NCI-H524 treated with DMSO at 0.1 percent for 48 hours (cell line): ENCODE results near the gene ZFX.
"Not testable (repeated sequence)": the region's sequence is repeated elsewhere in the genome, so short reads cannot be mapped to it uniquely, and the experiment has no call there.

Experiments
- DNase-seq: peaks from one replicate; lab custom pipeline; 2025; lab: John Stamatoyannopoulos, UW

ZFX gene

GRCh38 chrX:24153178-24153795, 3.8 kb downstream of the ZFX start:
- no peak for DNase-seq

DNA sequence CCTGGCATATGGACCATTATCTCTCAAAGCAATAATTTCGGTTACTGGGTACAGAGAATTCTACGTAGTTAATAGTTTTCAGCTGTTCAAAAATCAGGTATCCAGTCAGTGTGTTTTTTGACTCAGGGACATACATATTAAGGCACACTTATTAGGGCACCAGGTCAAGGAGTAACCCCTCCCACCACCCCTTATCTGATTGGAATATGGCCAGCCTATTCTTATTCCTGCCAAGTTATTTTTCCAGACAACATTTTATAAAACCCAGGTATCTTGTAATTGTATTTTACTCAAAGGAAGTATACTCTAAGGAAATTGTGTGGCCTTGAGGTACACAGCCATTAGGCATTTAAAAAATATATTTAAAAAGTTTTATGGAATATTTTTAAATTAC, 4.3 kb downstream of the ZFX start:
- DNase-seq, result no peak

GRCh38 chrX:24154490-24155034, 5.0 kb downstream of the ZFX start:
- no peak for DNase-seq

DNA sequence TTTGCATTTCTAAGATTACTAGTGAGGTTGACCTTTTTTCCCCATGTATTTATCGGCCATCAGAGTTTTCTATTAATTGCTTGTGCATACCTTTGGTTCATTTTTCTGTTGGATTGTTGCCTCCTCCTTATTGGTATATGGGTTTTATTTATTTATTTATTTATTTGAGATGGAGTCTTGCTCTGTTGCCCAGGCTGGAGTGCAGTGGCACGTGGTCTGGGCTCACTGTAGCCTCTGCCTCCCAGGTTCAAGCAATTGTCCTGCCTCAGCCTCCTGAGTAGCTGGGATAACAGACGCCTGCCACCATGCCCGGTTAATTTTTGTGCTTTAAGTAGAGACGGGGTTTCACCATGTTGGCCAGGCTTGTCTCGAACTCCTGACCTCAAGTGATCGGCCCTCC, 6.2 kb downstream of the ZFX start:
- not testable (repeated sequence) for DNase-seq

- no peak for DNase-seq
Observed at GRCh38 chrX:24156177-24156576, 6.6 kb downstream of the ZFX start.

- no peak for DNase-seq
Observed at GRCh38 chrX:24158881-24159280, 9.4 kb downstream of the ZFX start.

GRCh38 chrX:24166078-24166477, 16.5 kb downstream of the ZFX start:
- no peak for DNase-seq

- no peak for DNase-seq
Observed at GRCh38 chrX:24167719-24168472, 18.4 kb downstream of the ZFX start.

- no peak for DNase-seq
Observed at GRCh38 chrX:24168807-24169206, 19.3 kb downstream of the ZFX start.

GRCh38 chrX:24169211-24169610, 19.7 kb downstream of the ZFX start:
- no peak for DNase-seq

GRCh38 chrX:24173115-24173847, 23.8 kb downstream of the ZFX start:
- no peak for DNase-seq

DNA sequence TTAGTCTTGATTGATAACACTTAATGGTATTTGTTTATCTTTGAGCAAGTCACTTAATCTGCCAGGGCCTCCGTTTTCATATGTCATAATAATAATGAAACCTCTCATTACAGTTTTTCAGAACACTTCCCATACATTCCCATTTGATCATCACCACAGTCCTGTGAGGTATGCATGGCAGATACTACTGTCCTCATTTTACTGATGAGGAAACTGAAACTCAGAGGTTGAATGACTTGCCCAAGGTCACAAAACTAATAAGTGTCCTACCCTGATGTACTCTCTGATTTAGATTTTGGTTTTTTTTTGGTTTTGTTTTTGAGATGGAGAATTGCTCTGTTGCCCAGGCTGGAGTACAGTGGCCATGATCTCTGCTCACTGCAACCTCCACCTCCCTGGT, 25.7 kb downstream of the ZFX start:
- DNase-seq, result no peak

GRCh38 chrX:24178441-24178840, 28.9 kb downstream of the ZFX start:
- DNase-seq, result no peak

GRCh38 chrX:24184018-24184417, 34.5 kb downstream of the ZFX start:
- DNase-seq, result no peak

- DNase-seq, result no peak
Observed at GRCh38 chrX:24186483-24186882, 37.0 kb downstream of the ZFX start.

DNA sequence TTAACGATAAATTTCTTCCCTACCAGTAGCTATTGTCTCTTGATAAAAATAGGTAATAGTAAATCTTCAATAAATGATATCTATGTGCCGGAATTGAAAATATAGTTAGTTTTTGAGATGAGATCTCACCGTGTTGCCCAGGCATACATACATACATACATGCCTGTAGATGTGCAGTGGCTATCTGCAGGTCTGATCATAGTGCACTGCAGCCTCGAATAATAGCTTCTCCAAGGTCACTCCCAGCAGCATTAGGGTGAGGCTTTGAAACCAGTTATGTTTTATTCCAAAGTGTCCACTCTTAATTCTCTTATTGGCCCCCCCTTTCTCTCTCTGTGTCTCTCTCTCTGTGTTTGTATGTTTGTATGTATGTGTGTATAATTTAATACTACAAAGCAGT, 37.5 kb downstream of the ZFX start:
- DNase-seq, result no peak

GRCh38 chrX:24189490-24189889, 40.0 kb downstream of the ZFX start:
- DNase-seq, result no peak

- no peak for DNase-seq
Observed at GRCh38 chrX:24190500-24191156, 41.1 kb downstream of the ZFX start.

DNA sequence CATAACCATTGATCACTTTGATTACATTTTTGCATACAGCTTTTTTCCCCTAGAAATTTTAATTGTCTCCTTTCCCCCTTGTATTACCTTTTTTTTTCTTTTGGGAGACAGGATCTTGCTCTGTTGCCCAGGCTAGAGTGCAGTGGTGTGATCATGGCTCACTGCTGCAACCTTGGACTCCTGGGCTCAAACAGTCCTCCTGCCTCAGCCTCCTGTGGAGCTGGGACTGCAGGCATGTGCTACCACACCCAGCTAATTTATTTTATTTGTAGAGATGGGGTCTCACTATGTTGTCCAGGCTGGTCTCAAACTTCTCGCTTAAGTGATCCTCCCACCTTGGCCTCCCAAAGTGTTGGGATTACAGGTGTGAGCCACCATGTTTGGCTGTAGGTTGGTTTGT, 47.0 kb downstream of the ZFX start:
- DNase-seq, result no peak

DNA sequence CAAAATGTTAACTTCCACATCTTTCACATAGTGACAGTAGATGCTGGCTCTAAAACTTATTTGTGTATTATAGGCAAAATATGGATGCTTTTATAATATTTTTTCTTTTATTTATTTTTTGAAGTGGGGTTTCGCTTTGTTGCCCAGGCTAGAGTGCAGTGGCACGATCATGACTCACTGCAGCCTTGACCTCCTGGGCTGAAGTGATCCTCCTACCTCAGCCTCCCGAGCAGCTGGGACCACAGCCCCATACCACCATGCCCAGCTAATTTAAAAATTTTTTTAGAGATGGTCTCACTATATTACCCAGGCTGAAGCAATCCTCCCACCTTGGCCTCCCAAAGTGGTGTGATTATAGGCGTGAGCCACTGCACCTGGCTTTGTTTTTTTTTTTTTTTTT, 48.6 kb downstream of the ZFX start:
- no peak for DNase-seq

DNA sequence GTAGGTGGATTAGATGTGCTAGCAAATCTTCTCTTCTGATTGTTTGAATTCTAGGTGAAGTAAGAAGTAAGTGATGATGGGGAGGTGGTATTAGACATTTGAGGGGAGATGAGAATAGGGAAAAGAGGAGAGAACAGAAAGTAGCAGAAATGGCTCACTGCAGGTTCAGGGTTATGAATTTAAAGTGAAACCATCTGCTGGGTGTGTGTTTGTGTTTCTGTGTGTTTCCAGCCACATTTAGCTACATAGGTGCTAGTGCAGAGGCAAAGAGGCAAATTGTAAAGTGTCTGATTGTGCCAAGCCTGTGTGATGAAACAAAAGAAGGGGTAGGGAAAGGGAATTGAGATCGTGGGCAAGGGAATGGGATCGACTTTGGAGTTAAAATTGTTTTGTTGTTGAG, 50.6 kb downstream of the ZFX start:
- DNase-seq, result no peak

- DNase-seq, result no peak
Observed at GRCh38 chrX:24201216-24201615, 51.7 kb downstream of the ZFX start.
